Adrenal gland (tissue), 5 donors: ENCODE data around the gene EHD3.

Experiments
- POLR2A ChIP-seq, 2 donors: fragments of 450-650 bp; IDR thresholded peaks; one replicate each; pipeline ENCODE4 v1.6.1; 2017; ENCODE audit warnings: antibody characterized with exemption in 2 of 2, mild to moderate bottlenecking in 2 of 2, moderate library complexity in 1 of 2
- TF ChIP-seq, protein P1 (sequence below), 6 experiments: fragments of 450-650 bp in 4 of 6; fragments of 200-600 bp in 2 of 6; sonication (generic) in 1 of 6; IDR thresholded peaks; 1 replicate in 5 of 6; 2 replicates in 1 of 6; pipeline versions ENCODE4 v1.5.1 to v1.8.0; 2016 to 2021; ENCODE audit warnings: antibody characterized with exemption in 6 of 6, mild to moderate bottlenecking in 2 of 6, moderate library complexity in 1 of 6
- donor health status: DM: no; HTN: no; CAD: no.

- TF ChIP-seq, protein P1, sequence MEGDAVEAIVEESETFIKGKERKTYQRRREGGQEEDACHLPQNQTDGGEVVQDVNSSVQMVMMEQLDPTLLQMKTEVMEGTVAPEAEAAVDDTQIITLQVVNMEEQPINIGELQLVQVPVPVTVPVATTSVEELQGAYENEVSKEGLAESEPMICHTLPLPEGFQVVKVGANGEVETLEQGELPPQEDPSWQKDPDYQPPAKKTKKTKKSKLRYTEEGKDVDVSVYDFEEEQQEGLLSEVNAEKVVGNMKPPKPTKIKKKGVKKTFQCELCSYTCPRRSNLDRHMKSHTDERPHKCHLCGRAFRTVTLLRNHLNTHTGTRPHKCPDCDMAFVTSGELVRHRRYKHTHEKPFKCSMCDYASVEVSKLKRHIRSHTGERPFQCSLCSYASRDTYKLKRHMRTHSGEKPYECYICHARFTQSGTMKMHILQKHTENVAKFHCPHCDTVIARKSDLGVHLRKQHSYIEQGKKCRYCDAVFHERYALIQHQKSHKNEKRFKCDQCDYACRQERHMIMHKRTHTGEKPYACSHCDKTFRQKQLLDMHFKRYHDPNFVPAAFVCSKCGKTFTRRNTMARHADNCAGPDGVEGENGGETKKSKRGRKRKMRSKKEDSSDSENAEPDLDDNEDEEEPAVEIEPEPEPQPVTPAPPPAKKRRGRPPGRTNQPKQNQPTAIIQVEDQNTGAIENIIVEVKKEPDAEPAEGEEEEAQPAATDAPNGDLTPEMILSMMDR (IDR thresholded peaks at IDR 0.05) = no peak
- TF ChIP-seq POLR2A (IDR thresholded peaks at IDR 0.05) = no peak
Measured at GRCh38 chr2:31253356-31254131, 19.6 kb downstream of the EHD3 start.
